Endothelial cell of hepatic sinusoid (primary cell): ENCODE data around the gene CTSZ.
"Not testable (repeated sequence)": the region's sequence is repeated elsewhere in the genome, so short reads cannot be mapped to it uniquely, and the experiment has no call there.

Experiments used
- in situ Hi-C: cut with HindIII; loops from 2 replicates; pipeline ENCODE4 v1.10.0; 2017; ENCODE audit warnings: low sequenced_read_pairs

CTSZ gene

DNA sequence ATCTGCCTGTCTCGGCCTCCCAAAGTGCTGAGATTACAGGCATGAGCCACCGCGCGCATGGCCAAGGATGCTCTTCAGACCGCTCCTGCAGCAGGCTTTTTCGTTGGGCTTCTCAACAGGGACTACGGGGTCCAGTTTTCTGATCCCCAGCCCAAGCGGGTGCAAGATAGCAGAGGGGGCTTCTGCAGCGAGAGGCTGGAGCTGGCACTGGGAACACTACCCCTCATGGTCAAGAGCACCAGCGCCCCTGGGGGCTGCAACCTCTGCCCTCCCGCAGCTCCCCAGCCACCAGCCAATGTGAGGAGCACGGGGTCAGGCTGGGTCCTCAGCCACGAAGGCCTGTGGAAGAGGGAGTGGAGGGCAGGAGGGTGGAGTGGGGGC, 6.0 kb downstream of the CTSZ start:
- in situ Hi-C loops = no loop called here

DNA sequence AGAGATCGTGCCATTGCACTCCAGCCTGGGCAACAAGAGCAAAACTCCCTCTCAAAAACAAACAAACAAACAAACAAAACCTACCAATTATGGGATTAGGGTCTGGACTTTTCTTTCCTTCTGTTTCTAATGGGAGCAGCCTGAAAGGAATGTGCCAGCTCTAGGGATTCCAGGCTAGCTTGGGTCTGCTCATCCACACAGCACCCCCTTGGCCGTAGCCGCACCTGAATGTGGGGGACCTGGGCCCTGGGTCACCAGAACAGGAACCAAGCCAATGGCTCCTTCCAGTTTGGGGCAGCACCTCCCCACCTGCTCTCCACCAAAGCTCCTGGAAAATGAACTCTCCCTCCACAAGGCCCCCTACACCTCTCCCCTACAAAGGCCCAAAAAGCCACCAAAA, 6.7 kb downstream of the CTSZ start:
- in situ Hi-C loops = no loop called here

DNA sequence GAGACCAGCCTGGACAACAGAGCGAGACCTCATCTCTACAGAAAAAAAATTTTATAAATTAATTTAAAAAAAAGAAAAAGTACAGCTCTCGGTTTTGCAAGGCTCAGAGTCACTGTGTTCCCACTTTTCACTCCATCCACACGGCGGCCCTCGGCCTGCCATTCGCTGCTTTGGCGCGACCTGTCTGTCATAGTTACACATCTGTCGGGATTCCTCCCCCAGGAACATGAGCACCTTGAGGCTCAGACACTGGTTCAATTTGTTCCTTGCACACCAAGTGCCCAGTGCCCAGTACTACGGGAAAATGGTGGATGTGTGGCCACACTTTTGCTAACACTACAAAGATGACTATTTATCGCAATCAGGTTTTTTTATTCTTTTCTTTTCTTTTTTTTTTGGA, 8.4 kb downstream of the CTSZ start:
- in situ Hi-C loops = no loop called here

DNA sequence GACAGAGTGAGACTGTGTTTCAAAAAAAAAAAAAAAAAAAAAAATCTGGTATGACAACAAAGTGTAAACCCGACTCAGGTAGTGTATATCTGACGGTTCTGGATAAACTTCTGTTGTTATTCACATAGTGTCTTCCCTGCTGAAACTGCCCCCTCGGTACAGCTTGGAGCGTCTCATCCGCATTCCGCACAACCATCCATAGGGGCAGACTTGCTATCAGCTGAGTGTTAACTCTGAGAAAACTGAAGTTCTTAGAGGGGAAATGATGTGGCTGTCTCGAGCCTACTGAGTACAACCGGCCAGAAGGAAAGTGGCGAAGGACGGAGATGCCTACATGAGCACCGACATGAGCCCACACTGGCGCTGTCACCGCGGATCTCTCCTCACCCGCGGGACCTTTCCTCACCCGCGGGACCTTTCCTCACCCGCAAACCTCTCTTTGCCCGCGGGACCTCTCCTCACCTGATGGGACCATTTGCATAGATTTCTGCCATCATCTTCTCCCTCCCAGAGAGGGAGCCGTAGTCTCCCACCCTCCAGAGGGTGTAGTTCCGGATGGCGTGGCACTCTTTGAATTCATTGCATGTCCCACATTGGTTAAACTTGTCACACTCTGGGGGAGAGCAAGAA, 9.8 kb downstream of the CTSZ start:
- in situ Hi-C loops = no loop called here

DNA sequence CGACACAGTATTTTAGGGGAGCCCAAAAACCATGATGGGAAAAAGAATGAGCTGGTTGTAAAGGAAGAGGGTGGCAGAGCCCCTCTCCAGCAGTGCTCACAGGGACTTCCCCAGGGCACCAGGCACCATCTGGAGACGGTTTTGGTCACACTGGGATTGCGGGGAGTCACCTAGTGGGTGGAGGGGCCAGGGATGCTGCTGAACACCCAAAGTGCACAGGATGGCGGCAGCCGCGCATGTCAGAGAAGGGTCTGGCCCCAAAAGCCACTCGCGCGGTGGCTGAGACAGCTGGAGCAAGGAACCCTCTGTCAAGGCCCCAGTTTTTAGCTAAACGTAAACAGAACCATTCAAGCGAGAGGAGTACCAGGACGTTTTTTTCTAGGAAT, 10.8 kb downstream of the CTSZ start:
- in situ Hi-C loops = no loop called here

DNA sequence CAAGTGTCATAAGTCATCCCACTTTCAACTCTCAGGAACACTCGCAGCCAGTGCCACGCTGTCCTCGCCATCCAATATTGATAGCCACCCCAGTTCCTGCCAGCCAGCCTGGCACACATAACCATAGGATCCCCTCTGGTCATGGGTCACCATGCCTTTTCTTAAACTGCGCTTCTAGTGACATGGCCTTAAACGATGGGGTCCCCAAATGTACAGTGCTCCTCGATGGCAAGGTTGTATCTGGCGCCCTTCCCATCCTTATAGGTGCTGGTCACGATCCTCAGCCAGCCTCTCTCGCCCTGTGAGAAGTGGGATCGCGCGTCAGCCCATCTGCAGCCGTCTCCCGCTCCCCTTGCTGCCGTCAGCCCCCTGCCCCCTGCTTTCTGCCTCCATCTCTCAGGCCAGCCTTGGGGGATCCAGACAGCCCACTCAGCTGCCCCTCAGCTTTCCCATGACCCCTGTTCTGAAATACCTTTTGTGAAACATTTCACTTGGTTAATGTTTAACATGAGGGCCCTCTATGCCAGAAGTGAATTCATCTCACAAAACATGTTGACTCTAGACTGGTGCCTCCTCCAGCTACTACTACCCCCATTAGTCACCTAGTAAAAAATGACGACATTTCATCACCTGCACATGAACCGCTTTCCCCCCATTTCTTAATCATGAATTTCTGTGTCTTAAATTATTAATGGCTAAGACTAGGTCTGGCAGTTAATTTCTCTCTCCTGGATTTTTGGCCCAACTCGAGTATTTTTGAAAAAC, 11.4 kb downstream of the CTSZ start:
- in situ Hi-C loops = no loop called here

DNA sequence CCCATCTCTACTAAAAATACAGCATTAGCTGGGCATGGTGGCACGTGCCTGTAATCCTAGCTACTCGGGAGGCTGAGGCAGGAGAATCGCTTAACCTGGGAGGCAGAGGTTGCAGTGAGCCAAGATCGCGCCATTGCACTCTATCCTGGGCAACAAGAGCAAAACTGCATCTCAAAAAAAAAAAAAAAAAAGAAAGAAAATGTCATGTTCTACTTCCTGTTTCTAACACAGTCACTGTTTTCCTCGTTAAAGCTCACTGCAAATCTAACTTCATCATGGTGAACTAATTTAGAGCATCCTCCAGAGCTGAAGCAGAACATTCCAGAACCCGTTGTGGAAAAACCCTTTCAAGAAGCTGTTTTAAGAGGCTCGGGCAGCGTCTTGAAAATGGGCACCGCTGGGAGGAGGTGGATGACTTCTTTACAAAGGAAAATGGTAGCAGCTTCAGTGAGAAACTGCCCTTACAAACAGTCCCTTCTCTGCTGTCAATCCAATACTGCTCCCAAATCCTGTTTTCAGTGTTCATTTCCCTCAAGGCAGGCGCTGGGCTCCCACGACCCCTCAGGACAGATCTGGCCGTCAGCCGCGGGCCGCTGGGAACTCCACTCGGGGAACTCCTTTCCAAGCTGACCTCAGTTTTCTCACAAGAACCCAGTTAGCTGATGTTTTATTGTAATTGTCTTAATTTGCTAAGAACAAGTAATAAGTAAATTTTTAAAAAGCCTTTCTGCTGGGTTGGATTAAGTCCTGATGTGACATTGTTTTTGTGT, 12.5 kb downstream of the CTSZ start:
- in situ Hi-C loops = no loop called here

DNA sequence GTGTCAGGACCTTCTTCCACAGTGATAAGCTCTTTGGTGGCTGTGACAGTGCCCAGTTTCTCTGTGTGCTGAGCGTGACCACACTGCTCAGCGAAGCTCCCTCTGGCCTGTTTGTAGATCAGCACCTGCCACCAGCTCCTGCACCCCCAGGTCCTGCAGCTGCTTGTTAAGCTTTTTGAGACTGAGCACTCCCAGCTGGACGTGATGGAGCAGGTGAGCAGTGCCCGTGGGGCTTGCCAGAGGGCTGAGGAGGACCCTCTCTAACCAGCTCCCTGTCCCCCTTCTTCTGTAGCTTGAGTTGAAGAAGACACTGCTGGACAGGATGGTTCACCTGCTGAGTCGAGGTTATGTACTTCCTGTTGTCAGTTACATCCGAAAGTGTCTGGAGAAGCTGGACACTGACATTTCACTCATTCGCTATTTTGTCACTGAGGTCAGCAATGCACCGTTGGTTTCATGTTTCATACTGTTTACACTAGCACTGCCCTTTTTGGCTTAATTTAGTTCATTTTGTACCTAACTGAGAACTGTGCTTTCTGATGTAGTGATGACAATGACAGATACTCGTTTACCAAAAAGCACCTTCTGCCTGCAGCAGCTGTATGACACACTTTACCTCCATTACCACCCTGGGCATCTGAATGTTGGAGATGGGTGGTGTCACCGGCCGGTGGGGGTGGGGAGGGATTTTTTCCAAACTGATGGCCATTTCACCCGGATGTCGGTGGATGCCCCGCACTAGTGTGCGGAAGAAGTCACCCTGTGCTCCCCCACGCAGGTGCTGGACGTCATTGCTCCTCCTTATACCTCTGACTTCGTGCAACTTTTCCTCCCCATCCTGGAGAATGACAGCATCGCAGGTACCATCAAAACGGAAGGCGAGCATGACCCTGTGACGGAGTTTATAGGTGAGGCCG, 13.5 kb downstream of the CTSZ start:
- in situ Hi-C loops = no loop called here

DNA sequence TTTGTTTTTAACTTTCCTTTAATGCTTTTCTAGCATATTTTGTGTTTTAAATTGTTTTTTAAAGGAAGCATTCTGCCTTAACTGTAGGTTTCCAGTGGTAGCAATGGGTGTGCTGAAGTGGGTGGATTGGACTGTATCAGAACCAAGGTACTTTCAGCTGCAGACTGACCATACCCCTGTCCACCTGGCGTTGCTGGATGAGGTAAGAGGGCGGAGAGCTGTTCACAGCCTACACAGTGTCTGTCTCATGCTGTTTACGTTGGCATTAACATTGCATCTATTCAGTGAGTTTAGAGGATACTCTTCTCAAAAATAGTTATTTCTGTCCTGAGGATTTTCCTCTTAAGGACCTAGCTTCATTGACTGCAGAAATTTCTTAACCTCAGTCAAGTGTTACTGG, 14.1 kb downstream of the CTSZ start:
- in situ Hi-C loops = no loop called here

DNA sequence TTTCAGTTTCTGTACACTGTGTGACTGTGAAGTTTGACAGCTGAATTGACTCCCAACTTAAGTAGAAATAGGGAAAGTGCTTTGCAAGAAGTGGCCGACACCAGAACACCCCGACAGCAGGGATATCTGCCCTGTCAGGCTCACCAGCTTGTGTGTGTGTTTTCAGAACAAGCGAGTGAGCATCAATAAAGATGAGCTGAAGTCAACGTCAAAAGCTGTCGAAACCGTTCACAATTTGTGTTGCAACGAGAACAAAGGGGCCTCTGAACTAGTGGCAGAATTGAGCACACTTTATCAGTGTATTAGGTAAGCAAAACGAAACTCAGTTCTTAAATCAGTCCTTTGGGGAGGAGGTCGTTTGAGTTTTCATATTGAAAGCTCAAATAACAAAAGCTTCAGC, 15.3 kb downstream of the CTSZ start:
- in situ Hi-C loops = no loop called here

DNA sequence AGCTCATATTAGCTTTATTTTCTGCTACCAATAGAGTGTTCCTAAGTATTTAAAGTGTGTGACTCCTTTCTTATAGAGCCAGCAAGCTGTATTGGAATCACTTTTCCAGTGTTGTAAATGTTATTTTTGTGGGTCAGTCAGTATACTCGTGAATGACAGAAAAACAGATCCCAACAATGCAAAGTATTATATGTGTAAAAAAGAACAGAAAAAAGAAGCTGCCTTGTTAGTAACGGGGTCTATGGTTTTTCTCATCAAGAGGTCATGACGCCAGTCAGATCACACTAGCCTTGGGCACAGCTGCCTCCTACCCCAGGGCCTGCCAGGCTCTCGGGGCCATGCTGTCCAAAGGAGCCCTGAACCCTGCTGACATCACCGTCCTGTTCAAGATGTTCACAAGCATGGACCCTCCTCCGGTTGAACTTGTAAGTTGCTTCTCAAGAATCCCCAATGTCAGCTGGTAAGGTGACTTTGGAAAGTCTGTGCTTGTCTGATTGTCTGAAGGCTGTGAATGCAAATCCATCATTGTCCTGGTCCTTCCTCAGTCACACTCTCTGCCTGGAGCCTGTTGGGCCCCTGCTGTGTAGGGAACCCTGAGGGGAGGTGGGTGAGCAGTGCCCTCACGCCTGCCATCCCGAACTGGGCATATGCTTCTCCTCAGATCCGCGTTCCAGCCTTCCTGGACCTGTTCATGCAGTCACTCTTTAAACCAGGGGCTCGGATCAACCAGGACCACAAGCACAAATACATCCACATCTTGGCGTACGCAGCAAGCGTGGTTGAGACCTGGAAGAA, 16.2 kb downstream of the CTSZ start:
- in situ Hi-C loops = no loop called here

DNA sequence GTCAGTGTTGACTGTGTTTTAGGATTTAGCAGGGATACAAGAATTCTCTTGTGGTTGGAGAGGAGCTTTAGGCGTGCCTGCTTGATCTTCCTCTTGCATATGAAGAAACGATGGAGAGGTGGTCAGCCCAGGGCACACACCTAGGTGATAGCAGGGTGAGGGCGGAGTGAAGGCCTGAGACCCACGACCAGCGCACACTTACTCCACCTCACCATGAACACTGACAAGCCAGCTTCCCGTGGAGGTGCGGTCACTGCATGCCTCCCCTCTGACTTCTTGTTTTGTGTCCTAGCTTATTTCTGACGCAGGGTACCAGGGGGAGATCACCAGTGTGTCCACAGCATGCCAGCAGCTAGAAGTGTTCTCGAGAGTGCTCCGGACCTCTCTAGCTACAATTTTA, 17.9 kb downstream of the CTSZ start:
- in situ Hi-C loops = no loop called here

DNA sequence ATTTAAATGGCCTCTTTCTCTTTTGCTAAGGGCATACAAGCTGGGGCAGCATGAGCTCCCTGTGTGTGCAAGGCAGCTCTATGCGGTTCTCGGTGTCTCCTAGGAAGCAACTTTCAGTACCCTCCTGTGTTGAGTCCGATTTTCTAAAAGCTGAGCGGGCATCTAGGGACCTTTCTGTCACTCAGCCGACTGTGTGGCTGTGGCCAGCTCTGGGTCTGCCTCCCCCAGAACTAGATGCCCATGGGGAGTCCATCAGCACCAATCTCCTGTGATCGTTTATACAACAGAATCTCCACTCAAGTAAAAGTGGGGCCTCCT, 18.5 kb downstream of the CTSZ start:
- in situ Hi-C loops = no loop called here

DNA sequence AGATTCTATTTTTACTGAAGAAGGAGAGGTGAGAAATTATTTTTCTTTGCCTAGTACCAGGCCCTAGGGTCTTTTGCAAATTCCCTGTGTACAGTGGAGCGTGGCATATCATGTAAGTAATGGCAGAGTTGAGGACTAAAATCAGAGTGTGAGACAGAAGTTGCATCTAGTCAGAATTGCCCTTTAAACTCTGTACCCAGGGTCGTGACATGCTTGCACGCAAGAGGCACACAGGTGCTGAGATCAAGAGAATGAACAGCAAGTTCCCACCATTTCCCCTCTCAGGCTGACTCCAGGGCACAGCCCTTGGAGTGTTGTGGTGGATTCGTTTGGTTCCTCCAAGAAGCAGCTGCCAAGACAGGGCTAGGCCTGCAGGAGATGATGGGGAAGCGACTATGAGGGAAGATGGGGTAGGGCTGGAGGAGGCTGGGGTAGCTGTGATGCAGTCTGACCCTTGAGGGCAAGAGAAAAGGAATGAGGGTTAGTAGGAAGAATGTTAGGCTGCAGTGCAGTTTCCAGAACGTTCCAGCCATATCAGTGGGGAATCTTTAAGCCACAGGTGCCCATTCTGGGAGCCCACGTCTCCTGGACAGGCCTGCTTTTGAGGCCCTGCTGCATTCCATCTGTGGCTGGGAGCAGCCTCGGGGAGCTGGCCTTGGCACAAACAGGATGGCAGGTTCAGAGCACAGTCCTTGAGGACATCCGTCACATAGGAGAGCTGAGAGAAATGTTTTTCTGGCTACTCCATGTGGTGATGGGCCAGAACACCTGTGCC, 19.1 kb downstream of the CTSZ start:
- in situ Hi-C loops = no loop called here

DNA sequence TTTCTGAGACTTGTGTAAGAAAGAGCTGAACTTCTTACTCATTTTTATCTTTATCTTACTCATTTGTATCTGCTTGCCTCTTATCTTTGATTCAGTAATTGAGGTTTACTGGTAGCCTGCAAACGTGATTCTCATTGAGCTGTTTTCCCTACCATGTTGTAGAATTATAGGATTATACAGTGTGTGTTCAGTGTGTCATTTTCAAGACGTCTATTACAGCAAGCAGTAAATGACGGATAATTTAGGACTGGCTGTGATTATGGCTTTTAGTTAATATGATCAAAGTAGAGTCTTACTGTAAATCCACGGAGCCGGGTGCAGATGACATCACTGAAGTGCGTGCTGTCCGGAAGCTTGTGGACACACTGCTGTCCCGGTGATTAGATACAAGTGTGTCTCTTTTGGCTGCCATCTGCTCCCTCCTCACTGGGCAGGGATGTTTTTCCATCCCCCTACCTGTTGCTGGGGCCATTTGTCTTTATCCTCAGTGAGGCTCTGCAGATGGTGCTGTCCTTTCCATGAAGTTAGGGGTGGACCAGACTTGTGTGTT, 20.0 kb downstream of the CTSZ start:
- in situ Hi-C loops = no loop called here

DNA sequence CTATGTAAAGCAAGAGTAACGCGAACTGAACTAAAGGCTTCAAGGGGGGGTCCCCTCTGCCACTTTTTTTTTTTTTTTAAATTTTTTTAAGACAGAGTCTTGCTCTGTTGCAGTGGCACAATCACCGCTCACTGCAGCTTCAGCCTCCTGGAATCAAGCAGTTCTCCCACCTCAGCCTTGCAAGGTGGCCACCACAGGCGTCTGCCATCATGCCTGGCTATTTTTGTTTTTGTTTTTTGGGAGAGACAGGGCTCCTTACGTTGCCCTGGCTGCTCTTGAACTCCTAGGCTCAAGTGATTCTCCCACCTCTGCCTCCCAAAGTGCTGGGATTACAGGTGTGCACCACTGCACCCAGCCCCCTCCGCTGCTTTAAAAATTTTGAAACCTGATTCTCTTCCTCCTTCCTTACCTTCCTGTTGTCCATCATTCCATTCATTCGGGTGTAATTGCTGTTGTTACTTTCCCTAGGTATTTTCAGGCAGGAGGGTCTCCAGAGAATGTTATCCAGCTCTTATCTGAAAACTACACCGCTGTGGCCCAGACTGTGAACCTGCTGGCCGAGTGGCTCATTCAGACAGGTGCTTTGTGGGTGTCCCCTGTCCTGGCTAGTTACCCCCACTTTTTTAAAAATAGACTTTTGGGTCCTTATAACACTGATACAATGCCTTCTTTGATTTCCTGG, 20.6 kb downstream of the CTSZ start:
- in situ Hi-C loops = no loop called here

DNA sequence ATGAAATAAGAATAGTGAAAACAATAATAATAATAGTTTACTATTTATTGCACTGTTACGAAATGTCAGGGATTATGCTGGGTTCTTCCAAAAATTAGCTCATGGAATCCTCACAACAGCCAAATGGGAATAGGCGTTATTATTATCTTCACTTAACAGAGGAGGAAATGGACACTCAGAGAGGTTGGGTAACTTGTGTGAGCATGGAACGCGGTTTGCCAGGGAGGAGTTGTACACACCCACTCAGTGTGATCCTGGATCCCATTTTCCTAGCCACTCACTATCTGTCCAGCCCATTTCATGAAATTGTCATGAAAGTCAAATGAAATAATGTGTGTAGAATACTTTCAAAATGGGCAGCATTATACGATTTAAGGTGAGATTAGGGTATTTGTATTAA, 21.4 kb downstream of the CTSZ start:
- in situ Hi-C loops = no loop called here

DNA sequence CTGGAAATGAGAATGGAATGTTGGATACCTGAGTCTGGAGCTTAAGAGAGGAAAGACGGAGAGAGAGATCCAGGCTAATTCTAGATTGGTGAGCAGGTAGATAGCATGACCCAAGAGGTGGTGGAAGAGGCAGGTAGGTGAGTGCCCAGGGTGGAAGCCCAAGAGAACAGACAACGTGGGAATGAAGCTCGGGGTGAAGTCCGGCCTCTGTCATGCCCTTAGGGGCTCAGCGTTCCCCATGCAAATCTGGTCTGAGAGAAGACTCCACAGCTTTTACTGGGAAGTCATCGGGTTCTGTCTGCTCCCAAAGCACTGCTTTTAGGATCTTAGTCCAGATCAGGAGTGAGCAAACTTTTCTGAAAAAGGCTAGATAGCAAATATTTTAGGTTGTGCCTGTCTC, 22.4 kb downstream of the CTSZ start:
- in situ Hi-C loops = no loop called here

DNA sequence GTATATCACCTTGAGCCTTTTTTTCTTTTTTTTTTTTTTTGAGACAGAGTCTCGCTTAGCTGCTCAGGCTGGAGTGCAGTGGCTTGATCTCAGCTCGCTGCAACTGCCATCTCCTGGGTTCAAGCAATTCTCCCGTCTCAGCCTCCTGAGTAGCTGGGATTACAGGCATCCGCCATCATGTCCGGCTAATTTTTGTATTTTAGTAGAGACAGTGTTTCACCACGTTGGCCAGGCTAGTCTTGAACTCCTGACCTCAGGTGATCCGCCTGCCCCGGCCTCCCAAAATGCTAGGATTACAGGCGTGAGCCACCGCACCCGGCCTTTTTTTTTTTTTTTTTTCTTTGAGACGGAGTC, 24.0 kb downstream of the CTSZ start:
- in situ Hi-C loops = not testable (repeated sequence)
